Liver (tissue), 3 donors: ENCODE results near the gene ZDHHC6.

Source experiments
- ATF3 ChIP-seq: IDR thresholded peaks from 2 replicates; pipeline ENCODE4 v1.6.1; 2016; ENCODE audit warnings: antibody characterized with exemption
- CTCF ChIP-seq: fragments of 150-350 bp; IDR thresholded peaks from 2 replicates; pipeline ENCODE4 v1.5.1; 2017; ENCODE audit warnings: improper control_type of control experiment, low read depth, low read length; ENCODE audit not compliant: missing input control
- MAX ChIP-seq: IDR thresholded peaks from 2 replicates; pipeline ENCODE4 v1.6.1; 2016; ENCODE audit warnings: antibody characterized with exemption
- RAD21 ChIP-seq, 2 donors: IDR thresholded peaks; 2 replicates each; pipeline ENCODE4 v1.6.1; 2016; ENCODE audit warnings: antibody characterized with exemption in 2 of 2, mild to moderate bottlenecking in 2 of 2
- ZBTB33 ChIP-seq: IDR thresholded peaks from 2 replicates; pipeline ENCODE4 v1.6.1; 2016; ENCODE audit warnings: antibody characterized with exemption
- donor health status: healthy.
- donor health status: healthy.

- no peak for TF ChIP-seq RAD21 (IDR thresholded peaks at IDR 0.05)
- no peak for TF ChIP-seq CTCF
- TF ChIP-seq MAX = no peak
- no peak for TF ChIP-seq ZBTB33
- no peak for TF ChIP-seq ATF3
These were observed 459 bp downstream of the ZDHHC6 start for GRCh38 chr10:112446055-112446854.
